OCI-LY7 (cell line): ENCODE measurements around the gene WDFY2. TPM values are rescaled to one million over a fixed set of nuclear protein-coding genes. Genes with fewer than 3 reads are reported as not detected.

Experiments
- BruUV-seq: library from RNA; stranded (reverse); fragments of 400-500 nt; replicated peaks from 2 replicates; lab custom pipeline; 2021; lab: Mats Ljungman, UMichigan
- CTCF ChIA-PET: fragments of 300-600 bp; sonication (Branson Sonifier 250); formaldehyde crosslinking; loops from one replicate; lab custom pipeline; 2022; ENCODE audit warnings: antibody characterized with exemption; ENCODE audit not compliant: unreplicated experiment; lab: Charles Lee
- POLR2A ChIA-PET: fragments of 300-600 bp; sonication (Branson Sonifier 250); formaldehyde crosslinking; loops from one replicate; lab custom pipeline; 2022; ENCODE audit warnings: antibody characterized with exemption; lab: Charles Lee
- DNase-seq: peaks from one replicate; pipeline ENCODE4 v3.0.0-alpha.2; 2015; ENCODE audit warnings: low spot score
- H2AFZ ChIP-seq: fragments of 200-600 bp; sonication (generic), shearing (Covaris generic); 2 replicates; pipeline ENCODE4 v1.6.1; 2014; ENCODE audit warnings: mild to moderate bottlenecking, antibody characterized with exemption, low read length, moderate library complexity
- H3K27ac ChIP-seq: fragments of 200-600 bp; sonication (generic); 2 replicates; pipeline ENCODE4 v1.5.1; 2014; ENCODE audit warnings: mixed run types, low read depth, mild to moderate bottlenecking, moderate library complexity, low read length, inconsistent platforms; ENCODE audit not compliant: poor library complexity, severe bottlenecking
- H3K36me3 ChIP-seq: fragments of 200-600 bp; sonication (generic); 2 replicates; pipeline ENCODE4 v1.6.1; 2014; ENCODE audit warnings: mild to moderate bottlenecking, antibody characterized with exemption, low read length, moderate library complexity, mixed read lengths; ENCODE audit not compliant: insufficient read depth
- H3K4me1 ChIP-seq: fragments of 200-600 bp; sonication (generic); 2 replicates; pipeline ENCODE4 v1.5.1; 2014; ENCODE audit warnings: mild to moderate bottlenecking, low read length; ENCODE audit not compliant: insufficient read depth, poor library complexity, severe bottlenecking
- H3K4me2 ChIP-seq: fragments of 200-600 bp; sonication (generic); 2 replicates; pipeline ENCODE4 v1.6.1; 2014; ENCODE audit warnings: mild to moderate bottlenecking, low read length
- H3K4me3 ChIP-seq: fragments of 200-600 bp; sonication (generic); 2 replicates; pipeline ENCODE4 v1.5.1; 2014; ENCODE audit warnings: mild to moderate bottlenecking, low read depth, low read length; ENCODE audit not compliant: poor library complexity, severe bottlenecking
- H3K79me2 ChIP-seq: fragments of 200-600 bp; sonication (generic); 2 replicates; pipeline ENCODE4 v1.6.1; 2016; ENCODE audit warnings: low read depth, mild to moderate bottlenecking, low read length, moderate library complexity, mixed read lengths; ENCODE audit not compliant: insufficient read depth
- H3K9me2 ChIP-seq: fragments of 200-600 bp; sonication (generic); 2 replicates; pipeline ENCODE4 v1.6.1; 2016; ENCODE audit warnings: mild to moderate bottlenecking, low read length, mixed read lengths; ENCODE audit not compliant: insufficient read depth
- H3K9me3 ChIP-seq: fragments of 200-600 bp; sonication (generic); 2 replicates; pipeline ENCODE4 v1.6.1; 2014; ENCODE audit warnings: mild to moderate bottlenecking, mixed run types, low read length, mixed read lengths
- H4K20me1 ChIP-seq: fragments of 200-600 bp; sonication (generic); 2 replicates; pipeline ENCODE4 v1.6.1; 2014; ENCODE audit warnings: mild to moderate bottlenecking, antibody characterized with exemption, low read length, moderate library complexity, mixed read lengths; ENCODE audit not compliant: insufficient read depth
- CTCF ChIP-seq: fragments of 200-600 bp; sonication (generic); conservative IDR thresholded peaks from 2 replicates; pipeline ENCODE4 v1.5.1; 2014; ENCODE audit warnings: mild to moderate bottlenecking, antibody characterized with exemption, low read length, moderate library complexity, mixed read lengths
- EZH2phosphoT487 ChIP-seq: fragments of 200-600 bp; sonication (generic); IDR thresholded peaks from 2 replicates; pipeline ENCODE4 v1.6.1; 2018; ENCODE audit warnings: low read depth, borderline replicate concordance, mild to moderate bottlenecking, mixed run types, antibody characterized with exemption, low read length, moderate library complexity, mixed read lengths
- intact Hi-C: fragments of 100-400 bp; cut with micrococcal nuclease; formaldehyde crosslinking; loops from one replicate; pipeline ENCODE4 v1.10.0; 2022; ENCODE audit not compliant: unreplicated experiment
- total RNA-seq, 2 experiments: library from RNA; depleted of rRNA in 1 of 2; stranded (reverse); fragments of >200 nt in 1 of 2; shearing (Covaris generic) in 1 of 2; gene quantifications; 2 replicates each; pipeline ENCODE4 v1.2.3, GENCODE V29; 2014 to 2022

The WDFY2 gene
- total RNA-seq, 2 experiments from 2014 or later: 6.4 to 18.1 TPM

GRCh38 chr13:51764184-51765141 is 180.2 kb downstream of the WDFY2 start:
- intact Hi-C loops: no loop called here
- POLR2A ChIA-PET: interaction anchor here (0.8 kb wide), 1 partner anchor 17 kb away, joined by 3 read pairs; no protein-coding TSS in a partner anchor
- H3K4me3 ChIP-seq: no peak overlapping the region

GRCh38 chr13:51765142-51765515 is 180.9 kb downstream of the WDFY2 start:
- intact Hi-C loops: no loop called here
- no peak for TF ChIP-seq EZH2phosphoT487
- TF ChIP-seq CTCF: no peak
- Histone ChIP-seq H3K4me3 (no peak overlapping the region), H3K4me2 (no peak overlapping the region), H3K27ac (no peak overlapping the region), H3K4me1 (no peaks in the 10 kb centered on the region), H3K9me2 (no peaks in the 10 kb centered on the region), H4K20me1 (no peaks in the 10 kb centered on the region), H2AFZ (no peak overlapping the region), H3K79me2 (no peaks in the 10 kb centered on the region), H3K9me3 (no peaks in the 10 kb centered on the region), H3K36me3 (no peaks in the 10 kb centered on the region)
- ChIA-PET CTCF (no interaction called here), POLR2A (no interaction called here)
- no peak for DNase-seq
- BruUV-seq: no TSS peak

More at GRCh38 chr13:51764184-51765141, 180.2 kb downstream of the WDFY2 start:
- H3K27ac ChIP-seq: no peak overlapping the region
- CTCF ChIA-PET: no interaction called here
- no TSS peak for BruUV-seq
- TF ChIP-seq CTCF: no peak
- TF ChIP-seq EZH2phosphoT487: no peak
- no peak overlapping the region for H2AFZ ChIP-seq
- no peaks in the 10 kb centered on the region for H3K79me2 ChIP-seq
- no peaks in the 10 kb centered on the region for H3K9me3 ChIP-seq
- H3K4me1 ChIP-seq: no peaks in the 10 kb centered on the region
- no peaks in the 10 kb centered on the region for H3K36me3 ChIP-seq
- H4K20me1 ChIP-seq: no peaks in the 10 kb centered on the region
- H3K9me2 ChIP-seq: no peaks in the 10 kb centered on the region
- no peak for DNase-seq
- H3K4me2 ChIP-seq: no peak overlapping the region

- H3K4me3 ChIP-seq: no peak overlapping the region
- intact Hi-C loops: no loop called here
- no peaks in the 10 kb centered on the region for H3K9me3 ChIP-seq
- TF ChIP-seq CTCF: peak; percentile 41; the same call in 1 of the 2 replicates
- no peak for TF ChIP-seq EZH2phosphoT487
- H2AFZ ChIP-seq: no peak overlapping the region
- no peak for DNase-seq
- H3K27ac ChIP-seq: no peak overlapping the region
- H3K79me2 ChIP-seq: no peaks in the 10 kb centered on the region
- no peak overlapping the region for H3K4me2 ChIP-seq
- H3K36me3 ChIP-seq: no peaks in the 10 kb centered on the region
- BruUV-seq: no TSS peak
- POLR2A ChIA-PET: interaction anchor here (0.9 kb wide), 1 partner anchor 313 kb away, joined by 6 read pairs; no protein-coding TSS in a partner anchor
- CTCF ChIA-PET: no interaction called here
- H4K20me1 ChIP-seq: no peaks in the 10 kb centered on the region
- H3K9me2 ChIP-seq: no peaks in the 10 kb centered on the region
- H3K4me1 ChIP-seq: peaks cover 9% of the 10 kb centered on the region
Observed at GRCh38 chr13:51767100-51767499, 182.8 kb downstream of the WDFY2 start.
